ENCODE measurements around the gene SUSD4. TPM values are rescaled to one million over a fixed set of nuclear protein-coding genes. Genes with fewer than 3 reads are reported as not detected.

The SUSD4 gene
- total and polyA plus RNA-seq, 9 of the 15 experiments (the other 6 are each of a cell fraction or from before 2014, with no cell fraction given) = 0.06 to 1.7 (median 0.09) TPM; not detected in 4

DNA sequence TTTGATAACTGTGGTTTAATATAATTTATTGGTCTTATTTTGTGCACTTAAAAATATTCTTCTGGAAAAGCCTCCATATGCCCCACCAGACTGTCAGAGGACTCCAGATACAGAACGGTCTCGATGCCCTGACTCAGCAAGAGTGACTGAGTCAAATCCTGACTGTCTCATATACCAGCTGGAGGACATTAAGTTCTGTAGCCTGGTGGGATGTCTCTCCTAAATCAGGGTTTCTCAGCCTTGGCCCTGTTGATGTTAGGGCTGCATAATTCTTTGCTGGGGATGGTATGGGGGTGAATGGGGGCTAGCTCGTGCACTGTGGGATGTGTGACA lies 153.2 kb downstream of the SUSD4 start (continued):
- TF ChIP-seq RB1 (IDR thresholded peaks at IDR 0.05; ENCODE audit: low read depth) (no peak), MAFF (IDR thresholded peaks at IDR 0.05; ENCODE audit: low read length) (peak; percentile 73; the same call in 1 of the 2 replicates), ZSCAN32 (CRISPR knock-in tag; IDR thresholded peaks at IDR 0.05) (no peak), ZNF699 (CRISPR knock-in tag; IDR thresholded peaks at IDR 0.05; ENCODE audit: insufficient replicate concordance) (no peak), RHOXF2B (CRISPR knock-in tag; conservative IDR thresholded peaks at IDR 0.05) (no peak), HDAC1 (IDR thresholded peaks at IDR 0.05) (peak in 1 of 2 experiments; percentile 22; a peak in 1 of 4 replicates), SREBF2 (CRISPR knock-in tag; IDR thresholded peaks at IDR 0.05) (no peak), FOXK2 (conservative IDR thresholded peaks at IDR 0.05 in 1 of 2, IDR thresholded peaks at IDR 0.05 in 1 of 2; ENCODE audit: low read depth in 2 of 2) (no peak), MTA2 (IDR thresholded peaks at IDR 0.05; ENCODE audit: low read depth) (no peak), ZNF778 (CRISPR knock-in tag; IDR thresholded peaks at IDR 0.05) (no peak), TAL1 (IDR thresholded peaks at IDR 0.05) (no peak), NUFIP1 (IDR thresholded peaks at IDR 0.05; ENCODE audit: partially characterized antibody) (no peak), BRD4 (IDR thresholded peaks at IDR 0.05) (no peak), ILK (tag; IDR thresholded peaks at IDR 0.05; ENCODE audit: borderline replicate concordance, low read depth) (no peak), CBFA2T3 (IDR thresholded peaks at IDR 0.05) (0 out of 2 replicates have a peak, but pooled peaks have one; percentile 11), BACH1 (tag; IDR thresholded peaks at IDR 0.05) (peak; percentile 68; the same call in 1 of the 2 replicates), ZNF766 (CRISPR knock-in tag; conservative IDR thresholded peaks at IDR 0.05) (no peak), SMARCC2 (IDR thresholded peaks at IDR 0.05; ENCODE audit: low read depth) (no peak), ZNF561 (CRISPR knock-in tag; conservative IDR thresholded peaks at IDR 0.05) (no peak), C11orf30 (IDR thresholded peaks at IDR 0.05; ENCODE audit: low read depth) (peak; percentile 93), U2AF1 (optimal IDR thresholded peaks at IDR 0.05; ENCODE audit: low read depth, low read length) (no peak), CC2D1A (IDR thresholded peaks at IDR 0.05) (no peak), JUNB (CRISPR knock-in tag; conservative IDR thresholded peaks at IDR 0.05) (no peak), MEF2D (tag; conservative IDR thresholded peaks at IDR 0.05; ENCODE audit: low read depth) (no peak), RAD21 (CRISPR knock-in tag; conservative IDR thresholded peaks at IDR 0.05 in 1 of 2, IDR thresholded peaks at IDR 0.05 in 1 of 2) (no peak), MAFK (IDR thresholded peaks at IDR 0.05; ENCODE audit: low read length) (peak; percentile 86), CHCHD3 (CRISPR knock-in tag; IDR thresholded peaks at IDR 0.05) (no peak), KDM2B (CRISPR knock-in tag; IDR thresholded peaks at IDR 0.05) (no peak), MAFG (tag; conservative IDR thresholded peaks at IDR 0.05) (peak; percentile 84)
- TF ChIP-seq, protein P1, sequence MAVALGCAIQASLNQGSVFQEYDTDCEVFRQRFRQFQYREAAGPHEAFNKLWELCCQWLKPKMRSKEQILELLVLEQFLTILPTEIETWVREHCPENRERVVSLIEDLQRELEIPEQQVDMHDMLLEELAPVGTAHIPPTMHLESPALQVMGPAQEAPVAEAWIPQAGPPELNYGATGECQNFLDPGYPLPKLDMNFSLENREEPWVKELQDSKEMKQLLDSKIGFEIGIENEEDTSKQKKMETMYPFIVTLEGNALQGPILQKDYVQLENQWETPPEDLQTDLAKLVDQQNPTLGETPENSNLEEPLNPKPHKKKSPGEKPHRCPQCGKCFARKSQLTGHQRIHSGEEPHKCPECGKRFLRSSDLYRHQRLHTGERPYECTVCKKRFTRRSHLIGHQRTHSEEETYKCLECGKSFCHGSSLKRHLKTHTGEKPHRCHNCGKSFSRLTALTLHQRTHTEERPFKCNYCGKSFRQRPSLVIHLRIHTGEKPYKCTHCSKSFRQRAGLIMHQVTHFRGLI (CRISPR knock-in tag; IDR thresholded peaks at IDR 0.05) = no peak
- TF ChIP-seq, protein P2, sequence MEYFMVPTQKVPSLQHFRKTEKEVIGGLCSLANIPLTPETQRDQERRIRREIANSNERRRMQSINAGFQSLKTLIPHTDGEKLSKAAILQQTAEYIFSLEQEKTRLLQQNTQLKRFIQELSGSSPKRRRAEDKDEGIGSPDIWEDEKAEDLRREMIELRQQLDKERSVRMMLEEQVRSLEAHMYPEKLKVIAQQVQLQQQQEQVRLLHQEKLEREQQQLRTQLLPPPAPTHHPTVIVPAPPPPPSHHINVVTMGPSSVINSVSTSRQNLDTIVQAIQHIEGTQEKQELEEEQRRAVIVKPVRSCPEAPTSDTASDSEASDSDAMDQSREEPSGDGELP (CRISPR knock-in tag; IDR thresholded peaks at IDR 0.05; ENCODE audit: borderline replicate concordance) = peak; percentile 48
- TF ChIP-seq, protein P3, sequence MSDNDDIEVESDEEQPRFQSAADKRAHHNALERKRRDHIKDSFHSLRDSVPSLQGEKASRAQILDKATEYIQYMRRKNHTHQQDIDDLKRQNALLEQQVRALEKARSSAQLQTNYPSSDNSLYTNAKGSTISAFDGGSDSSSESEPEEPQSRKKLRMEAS (CRISPR knock-in tag; IDR thresholded peaks at IDR 0.05) = no peak

Measured in K562 (cell line).